Upper lobe of left lung (tissue), 6 donors: ENCODE results near the gene GLI3. TPM values are rescaled to one million over a fixed set of nuclear protein-coding genes. Genes with fewer than 3 reads are reported as not detected.
A peak's percentile ranks its signal among the peaks of the same experiment; 100 is the strongest.

ENCODE experiments used
- ATAC-seq, 2 donors: fragments of 200-7000 bp; cut with Tn5 transposase; one replicate each; pipeline ENCODE4 v1.9.1; 2022; ENCODE audit warnings: mild to moderate bottlenecking in 2 of 2, moderate library complexity in 2 of 2; ENCODE audit not compliant: low FRiP score in 2 of 2
- DNase-seq, 2 donors: peaks; one replicate each; pipeline ENCODE4 v3.0.0-alpha.2; 2019 to 2020
- H3K27ac ChIP-seq, 4 donors: fragments of 200-600 bp; sonication (generic); one replicate each; pipeline ENCODE4 v1.5.1; 2016 to 2019
- H3K27me3 ChIP-seq, 4 donors: fragments of 200-600 bp; sonication (generic); one replicate each; pipeline ENCODE4 v1.5.1; 2017 to 2019
- H3K36me3 ChIP-seq, 4 donors: fragments of 200-600 bp; sonication (generic); one replicate each; pipeline ENCODE4 v1.5.1; 2016 to 2019
- H3K4me1 ChIP-seq, 4 donors: fragments of 200-600 bp; sonication (generic); one replicate each; pipeline ENCODE4 v1.5.1; 2018 to 2019
- H3K4me3 ChIP-seq, 4 donors: fragments of 200-600 bp; sonication (generic); one replicate each; pipeline ENCODE4 v1.5.1; 2017 to 2019; ENCODE audit warnings: mild to moderate bottlenecking in 2 of 4, moderate library complexity in 1 of 4
- H3K9me3 ChIP-seq, 4 donors: fragments of 200-600 bp; sonication (generic); one replicate each; pipeline ENCODE4 v1.5.1; 2018 to 2019
- EP300 ChIP-seq, 4 donors: sonication (generic); formaldehyde crosslinking; IDR thresholded peaks; one replicate each; pipeline ENCODE4 v1.5.1; 2017; ENCODE audit warnings: antibody characterized with exemption in 4 of 4, control low read depth in 2 of 4
- POLR2A ChIP-seq, 4 donors: fragments of 450-650 bp; IDR thresholded peaks; one replicate each; pipeline ENCODE4 v1.5.1; 2016 to 2017; ENCODE audit warnings: antibody characterized with exemption in 4 of 4, mild to moderate bottlenecking in 2 of 4
- POLR2AphosphoS5 ChIP-seq, 2 donors: sonication (generic); formaldehyde crosslinking; IDR thresholded peaks; one replicate each; pipeline ENCODE4 v1.5.1; 2017; ENCODE audit warnings: antibody characterized with exemption in 2 of 2
- WGBS, 2 donors: methylation state at CpG; one replicate each; pipeline ENCODE4 v1.1.5; 2017 to 2018; 5-methylcytosine and 5-hydroxymethylcytosine counted together
- total RNA-seq, 6 donors: library from RNA; depleted of rRNA in 4 of 6; stranded (reverse); fragments of >200 nt in 4 of 6; gene quantifications; one replicate each; pipeline versions ENCODE4 v1.1.0 to v1.2.1, GENCODE V29; 2016 to 2021
- TF ChIP-seq, protein P1 (sequence below), 6 experiments: fragments of 450-650 bp in 4 of 6; fragments of 200-600 bp in 2 of 6; sonication (generic) in 2 of 6; IDR thresholded peaks; one replicate each; pipeline ENCODE4 v1.5.1; 2016 to 2019; ENCODE audit warnings: antibody characterized with exemption in 6 of 6
- donor health status: DM: no; HTN: no; CAD: no; lungs with moderate emphysema.
- donor health status: DM: no; HTN: yes; CAD: no; lungs with severe emphysema.

GLI3 gene
- total RNA-seq, 6 donors from 2014 or later, result 5.2 to 19.4 (median 14.9) TPM

DNA sequence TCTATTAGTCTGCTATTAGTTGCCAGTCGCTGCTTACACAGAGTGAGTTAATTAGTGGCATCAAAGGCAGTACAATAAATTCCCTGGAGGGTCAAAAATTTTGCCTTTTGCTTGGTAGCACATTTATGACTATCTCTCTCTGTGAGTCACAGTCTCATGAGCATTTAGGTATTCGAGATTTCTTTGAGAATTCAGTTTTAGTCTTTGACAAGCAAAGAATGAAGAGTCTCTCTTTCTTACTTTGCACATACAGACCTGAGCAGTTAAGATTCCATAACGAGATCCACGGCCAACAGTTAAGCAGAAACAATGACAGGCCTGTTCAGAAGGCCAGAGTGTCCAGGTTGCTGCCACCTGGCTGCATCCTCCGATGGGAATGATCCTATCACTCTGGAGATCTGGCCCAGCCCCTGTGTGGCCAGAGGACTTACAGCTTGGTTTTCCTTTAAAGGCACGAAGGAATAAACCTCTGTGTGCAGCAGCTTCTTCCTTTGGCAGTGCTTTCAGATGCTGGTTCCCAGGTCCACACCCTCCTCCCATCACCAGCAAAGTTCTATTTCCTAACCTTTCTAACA lies 80.6 kb downstream of the GLI3 start:
- DNase-seq (no peak), ATAC-seq (no peak)
- TF ChIP-seq, protein P1, sequence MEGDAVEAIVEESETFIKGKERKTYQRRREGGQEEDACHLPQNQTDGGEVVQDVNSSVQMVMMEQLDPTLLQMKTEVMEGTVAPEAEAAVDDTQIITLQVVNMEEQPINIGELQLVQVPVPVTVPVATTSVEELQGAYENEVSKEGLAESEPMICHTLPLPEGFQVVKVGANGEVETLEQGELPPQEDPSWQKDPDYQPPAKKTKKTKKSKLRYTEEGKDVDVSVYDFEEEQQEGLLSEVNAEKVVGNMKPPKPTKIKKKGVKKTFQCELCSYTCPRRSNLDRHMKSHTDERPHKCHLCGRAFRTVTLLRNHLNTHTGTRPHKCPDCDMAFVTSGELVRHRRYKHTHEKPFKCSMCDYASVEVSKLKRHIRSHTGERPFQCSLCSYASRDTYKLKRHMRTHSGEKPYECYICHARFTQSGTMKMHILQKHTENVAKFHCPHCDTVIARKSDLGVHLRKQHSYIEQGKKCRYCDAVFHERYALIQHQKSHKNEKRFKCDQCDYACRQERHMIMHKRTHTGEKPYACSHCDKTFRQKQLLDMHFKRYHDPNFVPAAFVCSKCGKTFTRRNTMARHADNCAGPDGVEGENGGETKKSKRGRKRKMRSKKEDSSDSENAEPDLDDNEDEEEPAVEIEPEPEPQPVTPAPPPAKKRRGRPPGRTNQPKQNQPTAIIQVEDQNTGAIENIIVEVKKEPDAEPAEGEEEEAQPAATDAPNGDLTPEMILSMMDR (IDR thresholded peaks at IDR 0.05), result no peak
- no peak for TF ChIP-seq POLR2AphosphoS5 (IDR thresholded peaks at IDR 0.05)
- no peak for TF ChIP-seq POLR2A (IDR thresholded peaks at IDR 0.05)
- no peak for TF ChIP-seq EP300 (IDR thresholded peaks at IDR 0.05)
- Histone ChIP-seq H3K27me3 (no peaks in the 10 kb centered on the region), H3K4me1 (peaks cover 0 to 17% (median 4%) of the 10 kb centered on the region in 4 donors), H3K9me3 (no peaks in the 10 kb centered on the region), H3K27ac (no peak overlapping the region), H3K4me3 (no peak overlapping the region), H3K36me3 (no peaks in the 10 kb centered on the region)
- 78 to 84% methylated on average over 6 of the region's 6 CpGs for WGBS, 2 donors

DNA sequence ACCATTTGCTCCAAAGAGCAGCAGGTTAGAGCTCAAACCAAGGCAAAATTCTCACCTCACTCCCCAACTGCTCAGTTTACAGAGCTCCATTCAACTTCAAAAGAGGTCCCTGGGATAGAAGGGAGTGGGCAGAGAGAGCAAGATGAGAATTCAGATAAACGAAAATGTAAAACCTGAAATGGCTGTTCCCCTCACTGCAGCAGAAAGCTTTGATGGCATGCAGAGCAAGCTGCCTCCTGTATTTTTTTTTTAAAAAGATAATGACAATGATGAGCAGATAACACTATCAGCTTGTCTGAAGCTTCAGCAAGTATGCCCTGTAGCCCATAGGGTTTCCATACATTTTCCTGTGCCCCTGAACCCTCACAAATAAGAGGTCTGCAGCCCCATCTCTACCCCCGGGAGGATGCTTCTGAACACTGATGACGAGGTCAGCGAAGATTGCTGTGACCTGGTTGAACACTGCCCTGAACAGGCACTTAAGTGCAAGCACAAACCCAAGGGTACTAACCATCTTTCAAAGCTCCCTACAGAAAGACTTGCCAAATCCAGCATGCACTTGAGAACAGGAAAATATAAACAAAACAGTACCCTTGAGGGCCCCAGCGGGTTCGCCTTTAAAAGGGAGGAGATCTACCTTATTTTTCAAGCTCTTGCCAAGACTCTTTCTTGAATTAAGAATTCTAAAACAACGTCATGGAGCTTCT lies 81.3 kb downstream of the GLI3 start:
- TF ChIP-seq POLR2A (IDR thresholded peaks at IDR 0.05) (no peak), EP300 (IDR thresholded peaks at IDR 0.05) (no peak), POLR2AphosphoS5 (IDR thresholded peaks at IDR 0.05) (no peak)
- TF ChIP-seq, protein P1 (IDR thresholded peaks at IDR 0.05), result no peak
- H3K4me1 ChIP-seq, result peaks cover 0 to 16% (median 4%) of the 10 kb centered on the region in 4 donors
- no peak overlapping the region for H3K4me3 ChIP-seq
- 67 to 85% methylated on average over 7 of the region's 7 CpGs for WGBS, 2 donors
- no peak overlapping the region for H3K27ac ChIP-seq
- no peaks in the 10 kb centered on the region for H3K36me3 ChIP-seq
- no peaks in the 10 kb centered on the region for H3K27me3 ChIP-seq
- H3K9me3 ChIP-seq, result no peaks in the 10 kb centered on the region
- DNase-seq (no peak), ATAC-seq (no peak)

DNA sequence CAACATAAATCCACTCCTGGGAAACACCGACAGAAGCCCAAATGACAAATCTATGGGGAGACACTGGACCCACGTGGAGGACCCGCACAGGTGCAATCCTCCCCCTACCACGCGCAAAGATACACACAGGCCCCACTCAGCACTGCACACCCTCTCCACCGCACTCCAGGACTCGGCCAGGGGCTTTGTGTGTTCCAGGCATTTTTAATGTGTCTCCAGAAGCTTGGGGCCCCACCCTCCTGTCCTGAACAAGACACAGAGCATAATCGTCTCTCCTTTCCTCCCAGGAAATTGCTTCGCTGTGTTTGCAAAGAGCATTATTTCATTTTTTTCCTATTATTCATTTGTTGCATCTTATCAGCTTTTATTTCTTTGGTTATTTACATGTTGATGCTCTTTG lies 82.8 kb downstream of the GLI3 start:
- Histone ChIP-seq H3K4me1 (peaks cover 0 to 18% (median 5%) of the 10 kb centered on the region in 4 donors), H3K9me3 (no peaks in the 10 kb centered on the region), H3K27ac (no peak overlapping the region), H3K27me3 (no peaks in the 10 kb centered on the region), H3K36me3 (no peaks in the 10 kb centered on the region), H3K4me3 (no peak overlapping the region)
- WGBS, 2 donors, result 54 to 75% methylated on average over 8 to 9 of the region's 9 CpGs
- TF ChIP-seq EP300 (IDR thresholded peaks at IDR 0.05), result no peak
- TF ChIP-seq, protein P1 (IDR thresholded peaks at IDR 0.05), result no peak
- TF ChIP-seq POLR2A (IDR thresholded peaks at IDR 0.05), result no peak
- no peak for TF ChIP-seq POLR2AphosphoS5 (IDR thresholded peaks at IDR 0.05)
- no peak for DNase-seq
- ATAC-seq, result no peak

DNA sequence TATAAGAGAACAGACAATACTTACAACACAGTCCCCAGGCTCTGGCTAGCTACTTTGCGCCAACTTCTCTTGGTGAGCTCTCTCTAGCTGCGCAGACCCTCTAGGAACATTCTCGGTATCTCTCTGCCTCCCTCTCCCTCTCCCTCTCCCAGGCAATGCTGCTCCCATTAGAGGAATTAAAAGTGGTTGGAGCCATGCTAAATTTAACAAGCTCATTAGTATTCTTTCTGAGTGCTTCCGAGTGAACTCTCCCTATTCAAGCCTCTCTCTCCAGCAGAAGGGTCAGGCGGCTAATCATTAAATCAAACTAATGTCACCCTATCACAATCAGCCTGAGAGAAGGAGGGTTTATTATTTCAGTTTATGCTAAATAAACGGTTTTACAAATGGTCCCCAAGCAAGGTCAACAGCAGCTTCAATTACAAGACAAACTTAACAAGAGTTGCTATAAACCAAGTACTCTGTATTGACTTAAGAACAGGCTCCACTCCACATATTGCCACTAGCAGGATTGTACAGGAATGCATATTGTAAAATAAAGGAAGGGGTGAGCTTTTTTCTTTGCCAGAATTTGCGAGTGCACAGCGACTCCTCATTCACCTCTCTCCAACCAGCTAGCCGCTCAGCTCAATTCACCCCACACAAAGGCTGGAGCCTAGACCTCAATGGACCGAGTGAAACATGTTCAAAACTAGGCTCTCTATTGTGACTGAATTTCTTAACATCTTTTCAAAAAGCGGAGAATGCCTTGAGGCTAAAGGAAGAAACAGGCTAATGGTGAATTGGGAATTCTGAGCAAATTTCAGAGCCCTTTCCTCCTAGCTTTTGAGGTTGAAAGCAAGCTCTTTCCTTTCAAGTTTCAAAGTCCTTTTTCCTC lies 84.4 kb downstream of the GLI3 start:
- Histone ChIP-seq H3K4me3 (peak overlapping the region in 2 of 4 donors; percentile 6 to 27), H3K9me3 (no peaks in the 10 kb centered on the region), H3K27me3 (no peaks in the 10 kb centered on the region), H3K36me3 (no peaks in the 10 kb centered on the region), H3K4me1 (peaks cover 0 to 18% (median 5%) of the 10 kb centered on the region in 4 donors), H3K27ac (peak overlapping the region in 3 of 4 donors; percentile 4 to 42 (median 8))
- TF ChIP-seq, protein P1 (IDR thresholded peaks at IDR 0.05), result peak in 1 of 6 experiments; percentile 5
- TF ChIP-seq POLR2A (IDR thresholded peaks at IDR 0.05) (no peak), EP300 (IDR thresholded peaks at IDR 0.05) (no peak)
- DNase-seq, result no peak
- 69 to 73% methylated on average over 11 of the region's 11 CpGs for WGBS, 2 donors
- peak; percentile 20 to 84 for ATAC-seq
